H9 (cell line): Measurements from ENCODE around the gene HOXD11. TPM values are rescaled to one million over a fixed set of nuclear protein-coding genes. Genes with fewer than 3 reads are reported as not detected.

Experiments used
- DNase-seq: peaks from one replicate; pipeline ENCODE4 v3.0.0-alpha.2; 2017
- H2AFZ ChIP-seq: one replicate; pipeline ENCODE4 v1.6.1; 2013; ENCODE audit warnings: mild to moderate bottlenecking, low read length, control low read depth, moderate library complexity
- H2AK5ac ChIP-seq: 2 replicates; pipeline ENCODE4 v1.6.1; 2013; ENCODE audit warnings: low read length, control low read depth, mixed read lengths; ENCODE audit not compliant: insufficient read length
- H2BK120ac ChIP-seq: one replicate; pipeline ENCODE4 v1.6.1; 2013; ENCODE audit warnings: low read depth, mild to moderate bottlenecking, low read length, control low read depth, inconsistent platforms; ENCODE audit not compliant: poor library complexity, severe bottlenecking
- H2BK12ac ChIP-seq: 2 replicates; pipeline ENCODE4 v1.6.1; 2013; ENCODE audit warnings: low read length, control low read depth, mixed read lengths, low read depth; ENCODE audit not compliant: insufficient read length
- H2BK15ac ChIP-seq: 2 replicates; pipeline ENCODE4 v1.6.1; 2013; ENCODE audit warnings: low read depth, low read length, control low read depth
- H2BK20ac ChIP-seq: one replicate; pipeline ENCODE4 v1.6.1; 2013; ENCODE audit warnings: low read depth, mild to moderate bottlenecking, low read length, control low read depth, inconsistent platforms; ENCODE audit not compliant: poor library complexity, severe bottlenecking
- H2BK5ac ChIP-seq: 2 replicates; pipeline ENCODE4 v1.6.1; 2013; ENCODE audit warnings: low read length, control low read depth, mixed read lengths; ENCODE audit not compliant: insufficient read length
- H3K14ac ChIP-seq: 2 replicates; pipeline ENCODE4 v1.6.1; 2013; ENCODE audit warnings: low read length, control low read depth; ENCODE audit not compliant: insufficient read depth
- H3K18ac ChIP-seq: 2 replicates; pipeline ENCODE4 v1.6.1; 2013; ENCODE audit warnings: low read depth, mild to moderate bottlenecking, mixed read lengths, low read length, control low read depth; ENCODE audit not compliant: insufficient read length
- H3K23ac ChIP-seq: 2 replicates; pipeline ENCODE4 v1.6.1; 2013; ENCODE audit warnings: low read length, control low read depth, mixed read lengths, low read depth; ENCODE audit not compliant: insufficient read length
- H3K23me2 ChIP-seq: 2 replicates; pipeline ENCODE4 v1.6.1; 2013; ENCODE audit warnings: low read depth, mild to moderate bottlenecking, mixed read lengths, low read length, control low read depth; ENCODE audit not compliant: insufficient read length, poor library complexity, severe bottlenecking
- H3K27ac ChIP-seq: 2 replicates; pipeline ENCODE4 v1.5.1; 2013; ENCODE audit warnings: low read length, control low read depth, mixed read lengths, low read depth; ENCODE audit not compliant: insufficient read length
- H3K27me3 ChIP-seq: 2 replicates; pipeline ENCODE4 v1.6.1; 2013; ENCODE audit warnings: low read length, control low read depth, inconsistent platforms; ENCODE audit not compliant: insufficient read depth
- H3K4ac ChIP-seq: 2 replicates; pipeline ENCODE4 v1.6.1; 2013; ENCODE audit warnings: low read depth, mild to moderate bottlenecking, control low read depth, inconsistent platforms, low read length, moderate library complexity
- H3K4me1 ChIP-seq: 2 replicates; pipeline ENCODE4 v1.6.1; 2013; ENCODE audit warnings: low read length, control low read depth, inconsistent platforms; ENCODE audit not compliant: insufficient read depth
- H3K4me2 ChIP-seq: 2 replicates; pipeline ENCODE4 v1.6.1; 2013; ENCODE audit warnings: low read length, control low read depth, mixed read lengths; ENCODE audit not compliant: insufficient read length, insufficient read depth
- H3K56ac ChIP-seq: 2 replicates; pipeline ENCODE4 v1.6.1; 2013; ENCODE audit warnings: low read depth, mild to moderate bottlenecking, mixed read lengths, low read length, control low read depth; ENCODE audit not compliant: insufficient read length
- H3K79me1 ChIP-seq: 2 replicates; pipeline ENCODE4 v1.6.1; 2013; ENCODE audit warnings: low read depth, mild to moderate bottlenecking, moderate library complexity, low read length, control low read depth, inconsistent platforms; ENCODE audit not compliant: insufficient read depth, poor library complexity, severe bottlenecking
- H3K79me2 ChIP-seq: 2 replicates; pipeline ENCODE4 v1.6.1; 2013; ENCODE audit warnings: low read length, control low read depth, inconsistent platforms; ENCODE audit not compliant: insufficient read depth
- H3K9ac ChIP-seq: 2 replicates; pipeline ENCODE4 v1.6.1; 2013; ENCODE audit warnings: low read length, control low read depth, mixed read lengths; ENCODE audit not compliant: insufficient read length; ENCODE audit errors: extremely low read depth
- H3K9me3 ChIP-seq: one replicate; pipeline ENCODE4 v1.6.1; 2013; ENCODE audit warnings: low read depth, low read length, inconsistent platforms; ENCODE audit not compliant: control insufficient read depth
- H3T11ph ChIP-seq: one replicate; pipeline ENCODE4 v1.6.1; 2013; ENCODE audit warnings: mild to moderate bottlenecking, low read length, control low read depth, inconsistent platforms
- H4K20me1 ChIP-seq: one replicate; pipeline ENCODE4 v1.6.1; 2013; ENCODE audit not compliant: control insufficient read depth, insufficient read length, insufficient read depth
- H4K5ac ChIP-seq: 2 replicates; pipeline ENCODE4 v1.6.1; 2013; ENCODE audit warnings: low read depth, mild to moderate bottlenecking, mixed read lengths, low read length, control low read depth; ENCODE audit not compliant: insufficient read length
- H4K8ac ChIP-seq: replicated peaks from 2 replicates; pipeline ENCODE4 v1.6.1; 2013; ENCODE audit warnings: low read length, control low read depth, mixed read lengths, low read depth; ENCODE audit not compliant: insufficient read length
- H4K91ac ChIP-seq: 2 replicates; pipeline ENCODE4 v1.6.1; 2013; ENCODE audit warnings: low read depth, mild to moderate bottlenecking, moderate library complexity, mixed read lengths, low read length, control low read depth; ENCODE audit not compliant: insufficient read length
- H3K27ac Mint-ChIP-seq, 3 experiments: 2 replicates in 2 of 3; 3 replicates in 1 of 3; pipeline ENCODE4 v1.8.0; 2020 to 2021; ENCODE audit warnings: mixed read lengths in 3 of 3, mild to moderate bottlenecking in 1 of 3, moderate library complexity in 1 of 3
- H3K27me3 Mint-ChIP-seq: 2 replicates; pipeline ENCODE4 v1.8.0; 2021; ENCODE audit warnings: low read depth, mild to moderate bottlenecking, moderate library complexity, mixed read lengths
- H3K36me3 Mint-ChIP-seq, 3 experiments: 2 replicates in 2 of 3; 3 replicates in 1 of 3; pipeline ENCODE4 v1.8.0; 2020 to 2021; ENCODE audit warnings: low read depth in 3 of 3, mixed read lengths in 3 of 3; ENCODE audit not compliant: insufficient read depth in 1 of 3
- H3K4me1 Mint-ChIP-seq, 2 experiments: 2 replicates each; pipeline ENCODE4 v1.8.0; 2020; ENCODE audit warnings: mixed read lengths in 2 of 2
- H3K4me3 Mint-ChIP-seq, 2 experiments: 2 replicates in 1 of 2; 3 replicates in 1 of 2; pipeline ENCODE4 v1.8.0; 2020 to 2021; ENCODE audit warnings: mild to moderate bottlenecking in 2 of 2, mixed read lengths in 2 of 2, moderate library complexity in 1 of 2
- H3K9me3 Mint-ChIP-seq, 2 experiments: 2 replicates in 1 of 2; 3 replicates in 1 of 2; pipeline ENCODE4 v1.8.0; 2020; ENCODE audit warnings: mild to moderate bottlenecking in 2 of 2, mixed read lengths in 2 of 2, moderate library complexity in 1 of 2
- CTCF ChIP-seq: fragments of 200-600 bp; sonication (generic); conservative IDR thresholded peaks from 3 replicates; pipeline ENCODE4 v1.8.0; 2021; ENCODE audit warnings: antibody characterized with exemption, mild to moderate bottlenecking
- WGBS: extraction: QIAGEN DNeasy Blood & Tissue Kit; methylation state at CpG from one replicate; pipeline ENCODE4 v1.1.7; 2013; ENCODE audit warnings: missing lambda C conversion rate, low lambda C conversion rate, mixed read lengths; ENCODE audit not compliant: insufficient read length; ENCODE audit errors: extremely low coverage; 5-methylcytosine and 5-hydroxymethylcytosine counted together
- total RNA-seq: library from RNA; stranded (reverse); gene quantifications from 2 replicates; pipeline ENCODE4 v1.2.1, GENCODE V29; 2021

Gene HOXD11
- total RNA-seq, 1 experiment from 2014 or later = not detected

GRCh38 chr2:176085861-176086771 is 21.0 kb upstream of the HOXD11 start:
- no peaks in the 10 kb centered on the region for H3K23me2 ChIP-seq
- Mint-ChIP-seq H3K9me3 (peaks cover 7 to 15% of the 10 kb centered on the region in 2 experiments), H3K36me3 (no peaks in the 10 kb centered on the region), H3K27ac (no peak overlapping the region), H3K4me1 (peaks cover 14 to 33% of the 10 kb centered on the region in 2 experiments), H3K27me3 (peaks cover 100% of the 10 kb centered on the region), H3K4me3 (peak overlapping the region in 1 of 2 experiments; percentile 68; a peak in 2 of 5 replicates)
- no peak overlapping the region for H2BK20ac ChIP-seq
- WGBS = no CpG with 5 or more reads among the region's 46 CpGs
- H3K14ac ChIP-seq = no peak overlapping the region
- no peak overlapping the region for H4K5ac ChIP-seq
- H3T11ph ChIP-seq = no peak overlapping the region
- no peak overlapping the region for H2BK12ac ChIP-seq
- H2BK5ac ChIP-seq = no peak overlapping the region
- DNase-seq = peak; percentile 74
- no peak overlapping the region for H3K23ac ChIP-seq
- H4K8ac ChIP-seq = no peak overlapping the region
- H3K9me3 ChIP-seq = no peaks in the 10 kb centered on the region
- peak overlapping the region; percentile 36 for H3K4me2 ChIP-seq
- no peaks in the 10 kb centered on the region for H3K4me1 ChIP-seq
- no peak overlapping the region for H2BK120ac ChIP-seq
- no peak overlapping the region for H2AK5ac ChIP-seq
- H3K27me3 ChIP-seq = peaks cover 100% of the 10 kb centered on the region
- H4K91ac ChIP-seq = no peak overlapping the region
- no peaks in the 10 kb centered on the region for H3K79me1 ChIP-seq
- H3K27ac ChIP-seq = no peak overlapping the region
- no peak overlapping the region for H3K9ac ChIP-seq
- H3K4ac ChIP-seq = no peak overlapping the region
- H3K56ac ChIP-seq = no peak overlapping the region
- no peaks in the 10 kb centered on the region for H4K20me1 ChIP-seq
- peak; percentile 74 for TF ChIP-seq CTCF
- H3K18ac ChIP-seq = no peak overlapping the region
- H2BK15ac ChIP-seq = no peak overlapping the region
- H3K79me2 ChIP-seq = no peaks in the 10 kb centered on the region
- no peak overlapping the region for H2AFZ ChIP-seq
